Peyer's patch (tissue), 4 donors: ENCODE measurements around the gene P2RY11. TPM values are rescaled to one million over a fixed set of nuclear protein-coding genes. Genes with fewer than 3 reads are reported as not detected.

ENCODE experiments used
- DNase-seq, 3 donors: peaks; one replicate each; pipeline ENCODE4 v3.0.0-alpha.2; 2017 to 2019
- H3K27ac ChIP-seq, 4 donors: fragments of 200-600 bp; sonication (generic); one replicate each; pipeline ENCODE4 v1.5.1; 2016 to 2019
- H3K27me3 ChIP-seq, 2 donors: fragments of 200-600 bp; sonication (generic); one replicate each; pipeline ENCODE4 v1.5.1; 2019
- H3K36me3 ChIP-seq, 3 donors: fragments of 200-600 bp; sonication (generic); one replicate each; pipeline ENCODE4 v1.5.1; 2016 to 2019
- H3K4me1 ChIP-seq, 4 donors: fragments of 200-600 bp; sonication (generic); one replicate each; pipeline ENCODE4 v1.5.1; 2016 to 2019
- H3K4me3 ChIP-seq, 4 donors: fragments of 200-600 bp; sonication (generic); 1 replicate in 3 of 4; 2 replicates in 1 of 4; pipeline ENCODE4 v1.5.1; 2016 to 2019; ENCODE audit warnings: mild to moderate bottlenecking in 1 of 4
- H3K9me3 ChIP-seq, 4 donors: fragments of 200-600 bp; sonication (generic); one replicate each; pipeline ENCODE4 v1.5.1; 2016 to 2019; ENCODE audit warnings: mild to moderate bottlenecking in 1 of 4
- CTCF ChIP-seq, 6 experiments: fragments of 450-650 bp in 4 of 6; fragments of 200-600 bp in 2 of 6; sonication (generic) in 1 of 6; IDR thresholded peaks; one replicate each; pipeline ENCODE4 v1.5.1; 2017 to 2019; ENCODE audit warnings: antibody characterized with exemption in 6 of 6, mild to moderate bottlenecking in 3 of 6, moderate library complexity in 1 of 6
- POLR2A ChIP-seq, 2 donors: fragments of 450-650 bp; IDR thresholded peaks; one replicate each; pipeline ENCODE4 v1.5.1; 2017; ENCODE audit warnings: antibody characterized with exemption in 2 of 2, mild to moderate bottlenecking in 2 of 2, moderate library complexity in 2 of 2
- total RNA-seq, 4 donors: library from RNA; depleted of rRNA; stranded (reverse); fragments of >200 nt; gene quantifications; one replicate each; pipeline ENCODE4 v1.1.0, GENCODE V29; 2016

P2RY11 gene
- total RNA-seq, 4 donors from 2014 or later = 7.0 to 21.5 (median 11.6) TPM

- TF ChIP-seq POLR2A (IDR thresholded peaks at IDR 0.05) (no peak), CTCF (IDR thresholded peaks at IDR 0.05) (no peak)
- Histone ChIP-seq H3K27me3 (no peaks in the 10 kb centered on the region), H3K4me3 (peak overlapping the region in 3 of 4 donors; percentile 1 to 24 (median 19)), H3K27ac (peak overlapping the region; percentile 22 to 80 (median 40)), H3K4me1 (peaks cover 0 to 40% (median 15%) of the 10 kb centered on the region in 4 donors), H3K36me3 (peaks cover 0 to 74% (median 0%) of the 10 kb centered on the region in 3 donors), H3K9me3 (no peaks in the 10 kb centered on the region)
- peak in 1 of 3 donors; percentile 35 for DNase-seq
Measured at GRCh38 chr19:10112037-10112761, 706 bp downstream of the P2RY11 start.

DNA sequence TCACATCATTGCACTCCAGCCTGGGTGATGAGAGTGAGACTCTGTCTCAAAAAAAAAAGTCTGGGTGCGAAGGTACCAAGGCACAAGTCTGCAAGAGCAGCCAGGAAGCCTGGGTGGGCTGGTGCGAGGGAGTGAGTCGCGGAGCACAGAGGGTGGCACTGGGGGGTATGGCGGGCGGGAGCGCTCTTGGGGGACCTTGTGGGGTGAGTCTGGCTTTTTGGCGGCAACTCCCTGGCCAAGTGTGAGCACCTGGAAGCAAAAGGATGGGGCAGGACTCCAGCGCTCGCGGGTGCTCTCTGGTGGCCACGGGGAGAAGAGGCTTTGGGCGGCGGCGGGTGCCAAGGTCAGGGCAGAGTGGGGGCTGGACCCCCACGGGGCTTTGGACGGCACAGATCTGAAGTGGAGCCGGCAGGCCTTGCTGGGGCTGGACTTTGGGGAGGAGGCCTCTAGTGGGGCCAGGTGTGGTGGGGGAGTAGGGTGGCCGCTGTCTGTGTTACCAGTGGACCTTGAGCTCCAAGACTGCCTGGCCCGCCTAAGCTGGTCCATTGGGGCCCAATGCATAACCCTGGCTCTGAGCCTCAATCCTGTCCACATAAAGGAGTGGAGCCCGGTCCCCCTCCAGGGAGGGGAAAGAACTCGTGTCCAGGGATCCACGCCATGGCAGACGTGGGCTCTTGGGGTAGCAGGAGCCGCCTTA, 1.6 kb downstream of the P2RY11 start:
- Histone ChIP-seq H3K27me3 (no peaks in the 10 kb centered on the region), H3K36me3 (peaks cover 0 to 74% (median 0%) of the 10 kb centered on the region in 3 donors), H3K9me3 (no peaks in the 10 kb centered on the region), H3K4me1 (peaks cover 0 to 33% (median 11%) of the 10 kb centered on the region in 4 donors), H3K27ac (peak overlapping the region; percentile 29 to 80 (median 56)), H3K4me3 (peak overlapping the region in 2 of 4 donors; percentile 4 to 24)
- TF ChIP-seq POLR2A (IDR thresholded peaks at IDR 0.05) (no peak), CTCF (IDR thresholded peaks at IDR 0.05) (peak; percentile 61 to 77 (median 74))
- peak; percentile 75 to 81 (median 76) for DNase-seq

- H3K27ac ChIP-seq = peak overlapping the region in 3 of 4 donors; percentile 52 to 80 (median 59)
- H3K4me1 ChIP-seq = peaks cover 0 to 30% (median 13%) of the 10 kb centered on the region in 4 donors
- H3K9me3 ChIP-seq = no peaks in the 10 kb centered on the region
- peak overlapping the region in 1 of 4 donors; percentile 4 for H3K4me3 ChIP-seq
- TF ChIP-seq CTCF (IDR thresholded peaks at IDR 0.05) = no peak
- no peak for DNase-seq
- H3K27me3 ChIP-seq = no peaks in the 10 kb centered on the region
- peaks cover 0 to 68% (median 0%) of the 10 kb centered on the region in 3 donors for H3K36me3 ChIP-seq
Measured at GRCh38 chr19:10113592-10113963, 2.1 kb downstream of the P2RY11 start.

- Histone ChIP-seq H3K4me3 (no peak overlapping the region), H3K27me3 (no peaks in the 10 kb centered on the region), H3K4me1 (peaks cover 0 to 36% (median 18%) of the 10 kb centered on the region in 4 donors), H3K36me3 (peaks cover 0 to 63% (median 0%) of the 10 kb centered on the region in 3 donors), H3K27ac (no peak overlapping the region), H3K9me3 (no peaks in the 10 kb centered on the region)
- TF ChIP-seq CTCF (IDR thresholded peaks at IDR 0.05) (no peak), POLR2A (IDR thresholded peaks at IDR 0.05) (no peak)
- DNase-seq = no peak
Measured at GRCh38 chr19:10113964-10114650, 2.6 kb downstream of the P2RY11 start.

GRCh38 chr19:10114651-10115391, 3.3 kb downstream of the P2RY11 start:
- TF ChIP-seq POLR2A (IDR thresholded peaks at IDR 0.05) (no peak), CTCF (IDR thresholded peaks at IDR 0.05) (no peak)
- H3K4me1 ChIP-seq = peaks cover 0 to 36% (median 19%) of the 10 kb centered on the region in 4 donors
- no peak overlapping the region for H3K4me3 ChIP-seq
- peaks cover 0 to 56% (median 0%) of the 10 kb centered on the region in 3 donors for H3K36me3 ChIP-seq
- no peak overlapping the region for H3K27ac ChIP-seq
- H3K27me3 ChIP-seq = no peaks in the 10 kb centered on the region
- no peak for DNase-seq
- no peaks in the 10 kb centered on the region for H3K9me3 ChIP-seq
